ENCODE data around the gene MBD5.
"Not testable (repeated sequence)": the region's sequence is repeated elsewhere in the genome, so short reads cannot be mapped to it uniquely, and the experiment has no call there.

The MBD5 gene

DNA sequence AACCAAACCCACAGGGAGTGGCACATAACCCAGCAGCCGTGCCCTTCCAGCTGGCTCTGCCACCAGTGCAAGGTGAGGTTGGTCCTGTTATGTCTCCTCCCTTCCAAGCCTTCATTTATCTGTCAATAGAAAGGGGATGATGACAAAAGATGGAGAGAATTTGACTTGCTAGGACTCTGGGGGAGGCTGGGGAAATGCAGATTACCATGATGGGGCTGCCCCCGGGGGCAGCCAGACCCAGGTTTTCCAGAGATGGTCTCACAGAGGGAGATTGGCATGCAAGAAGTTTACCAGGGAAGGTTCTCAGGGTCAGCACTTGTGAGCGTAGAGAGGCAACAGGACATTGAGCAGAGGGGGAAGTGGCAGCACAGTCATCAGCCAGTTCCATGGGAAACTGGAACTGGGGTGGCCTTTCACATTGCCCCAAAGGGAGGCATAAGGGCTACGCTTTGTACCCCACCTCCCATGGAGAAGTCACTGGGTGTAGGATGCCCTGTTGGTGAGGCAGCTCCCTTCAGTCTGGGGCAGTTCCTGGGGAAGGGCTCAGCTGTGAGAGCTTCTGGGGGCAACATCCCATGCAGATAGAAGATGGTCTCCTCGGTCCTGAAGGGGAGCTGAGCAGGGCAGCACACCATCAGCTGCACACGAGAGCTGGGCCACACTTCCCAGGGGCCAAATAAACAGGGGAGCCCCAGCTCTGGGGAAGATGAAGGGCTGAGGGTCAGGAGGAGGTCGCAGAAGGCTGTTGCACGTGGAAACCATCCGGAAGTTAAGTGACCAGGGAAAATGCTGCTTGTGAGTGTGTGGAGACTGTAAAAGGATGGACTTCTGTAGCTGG is 505.8 kb downstream of the MBD5 start:
- no peak for DNase-seq

DNA sequence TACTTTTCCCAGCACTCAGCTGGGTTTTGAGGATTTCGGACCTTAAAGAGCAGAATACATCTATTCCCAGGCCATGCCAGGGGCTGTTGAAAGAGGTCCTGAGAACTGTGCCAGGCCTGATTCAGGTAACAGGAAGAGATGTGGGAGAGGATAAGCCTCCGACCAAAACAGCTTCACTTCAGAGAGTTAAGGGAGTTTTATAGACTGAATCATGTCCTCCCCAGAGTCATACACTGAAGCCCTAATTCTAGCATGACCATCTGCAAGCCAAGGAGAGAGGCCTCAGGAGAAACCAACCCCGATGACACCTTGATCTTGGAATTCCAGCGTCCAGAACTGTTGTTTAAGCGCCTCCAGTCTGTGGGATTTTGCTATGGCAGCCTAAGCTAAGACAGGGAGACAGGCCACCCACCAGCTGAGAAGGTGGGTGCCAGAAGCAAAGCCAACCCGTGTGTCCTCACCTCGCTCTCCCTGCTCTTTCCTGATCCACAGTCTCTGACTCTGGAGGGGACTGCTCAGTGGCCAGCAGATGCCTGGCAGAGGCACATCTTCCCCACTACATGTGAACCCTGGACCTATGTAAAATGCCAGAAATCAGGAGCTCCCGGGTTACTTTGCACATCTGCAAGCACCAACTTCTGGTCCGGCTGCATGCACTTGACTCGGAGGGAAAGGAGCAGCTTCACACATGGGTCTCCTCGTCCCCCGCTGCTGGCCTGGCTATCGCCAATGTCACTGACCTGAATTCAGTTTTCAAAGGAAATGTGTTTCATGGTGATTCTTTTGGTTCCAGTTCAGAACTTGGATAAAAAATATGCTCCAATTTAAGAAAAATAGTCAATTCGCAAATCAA is 506.8 kb downstream of the MBD5 start:
- no peak for DNase-seq

DNA sequence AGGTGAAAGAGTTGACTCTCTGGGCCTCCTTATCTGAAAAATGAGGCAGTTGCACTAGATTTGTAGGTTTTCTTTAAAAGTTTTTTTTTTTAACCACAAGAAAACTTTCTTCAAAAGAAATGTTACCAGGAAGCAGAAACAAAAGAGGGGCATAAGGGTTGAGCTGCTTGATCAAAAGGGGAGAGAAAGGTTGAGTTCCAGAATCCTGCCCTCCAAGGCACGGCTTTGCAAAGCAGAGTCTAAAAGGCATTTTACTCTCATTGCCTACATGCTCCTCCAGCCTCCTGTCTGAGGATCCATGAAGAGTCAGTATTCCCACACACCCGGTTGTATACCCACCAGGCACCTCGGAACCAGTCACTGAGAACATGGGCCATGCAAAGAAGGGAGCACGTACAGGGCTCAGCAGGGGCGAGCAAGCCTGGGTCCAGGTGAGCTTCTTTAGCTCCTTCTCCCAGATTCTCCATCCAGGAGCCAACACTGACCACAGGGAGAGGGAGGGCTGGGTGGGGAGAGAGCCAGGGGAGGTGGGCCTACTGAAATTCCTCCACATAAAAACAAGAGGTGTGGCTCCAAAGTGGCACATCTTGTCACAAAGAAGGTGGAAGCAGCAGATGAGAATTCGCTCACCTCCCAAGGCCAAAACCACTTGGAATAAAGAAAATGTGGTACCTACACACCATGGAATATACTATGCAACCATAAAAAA is 507.6 kb downstream of the MBD5 start:
- peak; percentile 23 for DNase-seq

DNA sequence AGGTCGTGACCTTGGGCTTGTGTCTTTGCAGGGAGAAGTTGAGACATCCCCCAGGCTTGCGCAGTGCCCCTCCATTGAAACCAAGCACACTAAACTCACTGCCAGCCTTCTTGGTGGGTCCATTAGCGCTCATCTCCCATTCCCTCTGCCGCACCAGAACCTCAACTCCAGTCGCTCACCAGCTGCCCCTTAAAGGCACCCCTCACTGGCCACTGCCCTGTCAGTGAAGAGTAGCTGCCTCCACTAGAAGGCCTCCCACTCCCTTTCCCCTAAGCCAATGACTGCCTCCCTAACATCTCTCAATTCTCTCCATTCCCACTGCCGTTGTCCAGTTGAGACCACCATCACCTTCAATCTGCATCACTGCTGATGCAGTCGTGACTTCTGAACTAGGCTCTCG is 508.9 kb downstream of the MBD5 start:
- DNase-seq = no peak

DNA sequence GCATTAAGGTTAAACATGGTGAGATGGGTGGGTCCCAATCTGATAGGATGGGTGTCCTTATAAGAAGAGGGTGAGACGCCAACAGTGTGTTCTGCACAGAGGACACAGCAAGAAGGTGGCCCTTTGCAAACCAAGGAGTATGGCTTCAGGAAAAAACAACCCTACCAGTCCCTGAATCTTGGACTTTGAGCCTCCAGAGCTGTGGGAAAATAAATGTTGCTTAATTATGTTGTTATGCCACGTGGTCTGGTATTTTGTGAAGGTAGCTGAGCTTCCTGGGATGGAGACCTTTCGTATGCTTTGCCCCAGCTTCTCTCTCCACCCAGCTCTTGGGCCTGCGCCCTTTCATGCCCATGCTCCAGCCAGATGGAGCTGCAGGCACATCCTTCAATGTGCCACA is 509.5 kb downstream of the MBD5 start:
- no peak for DNase-seq

DNA sequence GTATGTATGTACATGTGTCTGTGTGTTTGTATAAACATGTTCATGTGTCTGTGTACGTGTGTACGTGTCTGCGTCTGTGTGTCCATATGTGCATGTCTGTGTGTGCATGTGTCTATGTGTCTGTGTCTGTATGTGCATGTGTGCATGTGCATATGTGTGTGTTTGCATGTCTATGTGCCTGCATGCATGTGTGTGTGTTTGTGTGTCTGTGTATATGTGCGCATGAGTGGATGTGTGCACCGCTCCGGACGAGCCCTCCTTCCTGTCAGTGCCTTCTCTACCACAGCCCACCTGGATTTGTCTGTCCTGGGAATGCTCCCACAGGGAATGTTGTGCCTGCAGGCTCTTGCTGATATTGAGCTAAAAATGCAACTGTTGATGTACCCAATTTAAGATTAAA is 510.3 kb downstream of the MBD5 start:
- no peak for DNase-seq

DNA sequence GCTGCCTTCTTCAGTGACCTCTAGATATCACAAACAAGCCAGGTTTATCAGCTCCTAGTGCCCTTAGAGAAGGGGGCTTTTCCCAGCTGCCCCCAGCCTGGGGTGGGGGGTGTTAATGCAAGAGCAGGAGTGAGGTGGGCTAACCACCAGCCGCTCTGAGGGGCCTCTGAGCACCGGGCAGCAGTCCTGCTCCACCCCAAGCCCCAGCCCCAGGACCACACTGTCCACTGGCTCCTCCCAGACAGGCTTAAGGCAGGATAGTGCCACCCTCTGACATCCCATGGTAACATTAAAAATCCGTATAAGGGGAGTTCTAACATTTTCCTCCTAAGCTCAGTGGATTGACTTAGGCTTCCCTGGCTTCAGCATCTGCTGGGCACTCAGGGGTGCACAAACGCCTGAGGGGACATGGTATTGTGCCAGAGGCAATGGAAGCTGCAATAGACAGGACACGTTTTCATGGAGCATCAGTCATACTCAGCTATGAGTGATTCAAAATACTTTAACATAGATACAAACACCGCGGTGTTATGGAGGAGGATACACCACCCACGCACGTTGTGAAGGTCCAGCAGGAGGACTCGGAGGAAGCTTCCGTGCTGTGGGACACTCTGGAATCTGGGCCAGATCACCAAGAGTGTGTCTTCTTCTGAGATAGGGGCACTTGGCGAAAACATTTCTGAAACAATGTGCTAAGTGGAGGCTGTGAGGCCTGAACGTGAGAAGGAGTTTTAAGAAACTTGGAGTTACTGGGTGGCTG is 511.0 kb downstream of the MBD5 start:
- DNase-seq = no peak

DNA sequence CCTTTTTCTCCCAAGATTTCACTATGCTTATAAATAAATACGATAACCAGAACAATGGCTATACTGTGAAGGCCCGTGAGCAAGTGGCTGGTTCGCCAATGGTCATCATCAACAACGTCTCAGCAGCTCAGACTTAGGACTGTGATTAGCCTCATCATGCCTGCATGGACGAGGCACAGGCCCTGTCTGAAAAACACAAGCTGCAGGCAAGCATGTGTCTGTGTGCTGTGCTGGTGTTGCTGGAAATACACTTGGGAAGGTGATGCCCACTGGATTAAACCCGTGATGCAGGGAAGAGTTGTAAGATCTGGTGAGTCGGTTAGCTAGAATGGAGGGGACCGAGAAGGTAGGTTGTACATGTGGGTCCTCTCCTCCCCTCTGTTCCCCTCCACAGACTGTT is 512.1 kb downstream of the MBD5 start:
- DNase-seq = no peak

DNA sequence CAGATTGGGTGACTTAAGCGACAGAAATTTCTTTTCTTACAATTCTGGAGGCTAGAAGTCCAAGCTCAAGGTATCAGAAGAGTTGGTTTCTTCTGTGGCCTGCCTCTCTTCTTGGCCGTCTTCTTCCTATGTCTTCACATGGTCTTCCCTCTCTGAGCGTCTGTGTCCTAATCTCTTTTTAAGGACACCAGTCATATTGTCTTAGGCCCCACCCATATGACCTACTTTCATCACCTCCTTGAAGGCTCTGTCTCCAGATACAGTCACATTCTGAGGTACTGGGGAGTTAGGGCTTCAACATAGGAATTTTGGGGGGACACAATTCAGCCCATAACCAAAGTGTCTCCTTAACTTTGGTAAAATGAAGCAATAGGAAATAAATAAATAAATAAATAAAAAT is 512.8 kb downstream of the MBD5 start:
- no peak for DNase-seq

DNA sequence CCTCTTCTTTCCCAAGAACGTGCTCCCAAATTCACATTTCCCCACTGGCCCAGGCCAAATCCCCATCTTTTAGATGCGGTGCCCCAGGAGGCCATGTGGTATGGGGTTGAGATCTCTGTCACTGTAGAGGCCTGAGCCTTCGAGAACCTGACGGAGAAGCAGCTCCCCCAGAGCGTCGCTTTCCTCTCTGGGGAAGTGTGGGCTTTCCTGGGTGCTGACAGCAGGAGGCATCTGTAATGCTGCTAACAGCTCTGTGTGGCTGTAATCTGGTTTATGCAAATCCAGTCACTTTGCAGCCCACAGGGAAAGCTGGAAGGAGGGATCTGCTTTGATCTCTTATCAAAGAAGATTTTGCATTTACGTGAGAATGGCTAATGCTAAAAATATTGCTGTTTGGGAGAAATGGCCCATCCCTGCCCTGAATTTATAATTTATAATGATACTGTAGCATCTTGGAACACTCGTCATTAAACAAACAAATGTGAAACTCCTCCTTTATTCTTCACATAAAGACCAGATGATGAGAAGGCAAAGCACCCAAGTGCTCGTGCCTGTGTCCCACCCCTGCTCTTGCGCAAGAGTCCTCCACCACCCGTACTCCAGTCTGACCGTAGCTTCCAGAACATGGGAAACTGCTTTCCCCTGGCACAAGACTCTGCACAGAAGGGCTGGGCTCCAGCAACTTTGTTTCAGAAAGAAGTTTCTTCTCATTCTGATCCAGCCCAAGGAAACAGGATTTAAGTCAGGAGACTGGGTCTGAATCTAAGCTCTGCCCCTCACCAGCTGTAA is 513.7 kb downstream of the MBD5 start:
- no peak for DNase-seq

DNA sequence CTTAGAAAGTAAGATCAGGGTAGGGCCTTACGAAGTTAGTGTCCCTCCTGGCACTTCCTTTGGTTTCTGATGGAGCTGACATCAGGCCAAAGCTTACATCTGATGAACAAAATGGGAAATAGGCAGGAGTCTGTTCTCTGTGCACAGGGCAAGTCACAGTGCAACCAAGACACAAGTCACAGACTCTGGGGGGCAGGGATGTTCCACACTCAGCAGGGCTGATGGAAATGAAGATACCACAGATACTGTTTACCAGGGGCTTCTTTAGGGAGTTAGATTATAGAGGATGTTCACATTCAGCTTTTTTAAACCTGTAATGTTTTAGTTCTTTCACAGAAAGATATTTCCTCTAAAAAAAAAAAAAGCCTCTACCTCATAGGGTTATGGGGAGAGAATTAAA is 517.5 kb downstream of the MBD5 start:
- DNase-seq = no peak

DNA sequence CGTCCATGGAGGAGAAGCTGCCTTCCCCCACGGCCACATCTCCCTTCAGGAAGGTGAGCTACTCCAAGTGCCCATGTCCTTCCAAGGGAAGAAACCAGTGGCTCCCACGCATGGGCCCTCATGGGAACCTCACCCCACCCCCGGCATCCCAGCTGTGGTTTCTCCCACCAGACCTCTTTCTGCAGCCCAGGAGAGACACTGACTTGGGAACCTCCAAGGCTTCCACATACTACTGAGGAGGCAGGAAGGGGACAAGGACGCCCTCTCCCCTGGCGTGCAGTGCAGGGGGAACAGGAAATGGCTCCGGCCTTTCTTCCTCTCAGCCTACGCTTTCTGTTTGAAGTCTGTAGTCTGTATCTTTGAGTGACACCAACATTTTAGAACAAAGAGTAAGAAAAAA is 519.1 kb downstream of the MBD5 start:
- no peak for DNase-seq

DNA sequence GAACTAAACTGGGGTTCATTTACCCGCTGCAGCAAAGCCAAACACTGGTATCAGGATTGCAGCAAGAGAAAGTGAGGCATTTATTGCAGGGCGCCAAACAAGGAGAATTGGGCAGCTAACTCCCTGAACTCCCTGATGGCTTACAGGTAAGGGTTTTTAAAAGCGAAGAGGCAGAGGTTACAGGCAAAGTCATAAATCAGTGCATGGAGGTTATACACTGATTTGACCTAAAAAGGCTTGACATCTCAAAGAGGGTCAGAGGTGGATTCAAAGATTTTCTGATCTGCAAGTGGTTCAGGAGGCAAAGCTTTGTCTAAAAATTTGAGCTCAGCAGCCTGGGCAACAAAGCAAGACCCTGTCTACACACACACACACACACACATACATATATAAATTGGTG is 520.9 kb downstream of the MBD5 start:
- no peak for DNase-seq

DNA sequence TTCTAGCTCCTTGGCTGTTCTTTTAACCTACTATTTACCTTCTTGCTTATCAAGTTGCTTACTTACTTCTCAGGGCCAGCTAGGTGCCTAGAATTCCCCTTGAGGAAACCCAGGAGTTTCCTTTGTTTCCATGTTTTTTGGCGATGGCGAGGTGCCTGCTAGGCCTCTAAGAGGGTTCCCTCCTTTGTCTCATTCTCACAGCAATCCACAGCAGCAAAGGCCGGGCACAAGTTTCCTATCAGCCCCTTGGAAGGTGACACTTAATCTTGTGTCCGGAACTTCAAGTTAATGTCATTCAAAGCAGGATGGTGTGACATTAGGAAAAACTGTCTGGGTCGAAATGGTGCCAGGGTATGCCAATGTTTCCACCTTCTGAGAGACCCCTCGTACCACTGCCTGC is 521.7 kb downstream of the MBD5 start:
- no peak for DNase-seq

DNA sequence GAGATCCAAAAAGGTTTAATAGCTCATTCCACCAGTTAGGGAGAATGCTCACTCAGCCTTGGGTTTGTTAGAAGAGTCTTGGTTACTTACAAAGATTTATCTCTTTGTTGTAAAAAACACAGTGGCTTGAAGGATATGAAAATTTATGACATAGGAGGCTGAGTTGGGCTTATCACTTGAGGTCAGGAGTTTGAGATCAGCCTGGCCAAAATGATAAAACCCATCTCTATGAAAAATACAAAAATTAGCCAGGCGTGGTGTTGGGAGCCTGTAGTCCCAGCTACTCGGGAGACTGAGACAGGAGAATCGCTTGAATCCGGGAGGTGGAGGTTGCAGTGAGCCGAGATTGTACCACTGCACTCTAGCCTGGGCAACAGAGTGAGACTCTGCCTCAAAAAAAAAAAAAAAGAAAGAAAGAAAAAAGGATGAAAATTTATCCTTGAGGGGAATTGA is 522.2 kb downstream of the MBD5 start:
- DNase-seq = not testable (repeated sequence)

DNA sequence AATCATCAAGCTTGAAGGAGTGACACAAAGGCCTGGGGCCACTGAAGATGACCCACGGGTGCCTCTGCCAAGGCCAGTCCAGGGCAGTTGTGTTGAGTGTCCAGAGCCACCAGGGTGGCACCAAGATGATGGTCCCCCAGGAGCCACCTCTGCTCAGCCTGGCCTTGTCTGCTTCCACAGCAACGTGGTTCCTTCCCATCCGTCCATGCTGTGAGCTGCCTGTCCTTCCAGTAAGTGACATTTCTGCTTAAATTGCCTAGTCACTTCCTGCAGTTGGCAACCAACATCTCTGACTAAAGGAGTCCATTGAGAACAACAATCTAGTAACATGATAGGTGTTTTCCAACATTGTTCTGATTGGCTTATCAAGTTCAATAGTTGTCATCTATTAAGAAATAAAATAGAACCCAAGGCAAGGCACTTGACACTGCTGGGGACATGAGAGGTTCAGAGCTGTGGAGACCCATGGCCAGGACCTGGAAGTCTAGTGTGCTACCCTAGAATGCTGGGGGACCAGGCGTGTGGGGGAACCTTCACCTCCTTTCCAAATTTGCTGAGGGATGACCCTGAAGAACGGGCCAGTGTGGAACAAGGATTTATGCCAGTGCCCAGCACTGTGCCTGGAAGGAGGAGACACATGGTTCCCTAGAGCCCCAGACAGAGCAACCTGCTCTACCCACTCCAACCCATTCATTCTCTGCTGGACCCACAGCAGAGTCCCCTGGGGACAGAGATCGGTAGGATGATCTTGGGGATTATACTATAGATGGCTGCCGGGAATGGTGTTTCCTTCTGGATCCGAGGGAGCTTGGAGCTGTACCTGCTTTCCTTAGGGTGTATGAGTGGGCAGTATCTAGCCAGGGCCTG is 524.7 kb downstream of the MBD5 start:
- no peak for DNase-seq

DNA sequence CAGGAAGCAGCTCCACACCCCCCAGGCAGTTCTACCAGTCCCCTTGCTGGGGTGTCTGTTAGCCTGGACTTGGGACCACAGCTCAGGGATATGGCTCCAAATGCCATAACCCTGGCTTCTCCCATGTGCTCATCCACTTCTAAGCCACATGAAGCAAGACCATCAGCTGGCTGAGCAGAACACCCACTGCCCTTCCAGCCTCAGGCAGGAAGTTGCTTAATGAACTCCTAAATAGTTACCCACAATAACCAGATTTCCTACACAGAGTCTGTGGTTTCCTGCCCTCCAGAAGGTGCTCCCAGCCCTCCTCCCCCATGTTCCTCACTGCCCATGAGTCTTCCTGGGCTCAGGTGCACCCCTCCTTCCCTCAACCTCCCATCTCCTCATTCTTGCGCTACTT is 525.4 kb downstream of the MBD5 start:
- DNase-seq = no peak

DNA sequence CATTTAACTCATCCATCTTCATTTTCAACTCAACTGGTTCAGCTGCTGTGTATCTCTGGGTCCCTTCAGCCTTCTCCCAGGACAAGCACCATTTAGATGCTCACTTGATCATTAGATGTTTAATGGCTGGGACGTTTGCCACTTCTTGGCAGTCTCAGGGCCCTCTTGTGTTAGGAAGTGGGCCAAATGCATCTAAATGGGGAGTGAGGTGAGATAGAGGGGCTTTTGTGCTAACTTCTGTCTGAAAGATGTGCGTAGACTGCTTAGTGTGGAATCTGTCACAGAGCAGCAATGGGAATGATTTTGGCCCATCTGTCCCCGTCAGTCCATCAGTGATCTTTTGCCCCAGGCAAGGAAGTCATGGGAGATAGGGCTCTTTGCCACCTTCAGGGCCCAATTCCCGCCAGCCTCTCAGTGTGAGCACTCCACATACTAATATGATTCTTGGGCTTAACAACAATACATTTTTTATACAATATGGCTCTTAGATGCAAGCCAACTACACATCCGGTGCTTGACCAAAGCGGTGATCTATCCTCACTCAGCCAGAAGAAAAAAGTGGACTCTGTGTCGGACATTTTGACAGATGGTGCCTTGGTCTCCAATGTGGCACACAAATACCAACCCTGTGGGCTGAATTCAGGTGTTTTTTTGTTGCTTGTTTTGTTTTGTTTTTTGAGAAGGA is 528.0 kb downstream of the MBD5 start:
- DNase-seq = no peak

DNA sequence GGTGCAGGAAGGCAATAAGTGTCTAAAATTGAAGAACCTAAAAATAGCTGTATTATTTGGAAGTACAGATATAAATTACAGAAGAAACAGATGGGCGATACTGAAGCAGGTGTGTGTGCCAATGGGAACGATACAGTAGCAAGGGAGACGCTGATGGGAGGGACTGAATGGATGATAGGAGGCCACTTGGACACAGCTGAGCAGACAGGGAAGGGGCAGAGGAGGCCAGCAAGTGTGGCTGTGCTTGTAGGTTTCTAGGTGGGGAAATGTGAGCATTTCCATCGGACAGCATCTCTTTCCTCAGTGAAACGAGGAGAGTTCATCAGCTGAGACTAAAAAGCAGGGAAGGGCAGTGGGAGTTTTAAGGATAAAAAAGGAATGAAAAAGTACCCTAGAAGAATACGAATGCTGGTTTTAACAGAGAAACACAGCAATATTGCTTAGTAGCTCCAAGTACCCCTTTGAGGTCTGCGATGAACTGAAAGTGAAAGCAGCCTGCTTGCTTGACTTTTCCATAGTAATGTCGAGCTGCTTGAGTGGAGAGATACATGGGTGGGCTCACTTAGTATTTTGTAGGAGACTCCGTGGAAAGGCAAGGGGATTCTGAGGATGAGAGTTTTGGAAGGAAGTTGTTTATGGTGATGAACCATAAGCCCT is 531.9 kb downstream of the MBD5 start:
- peak; percentile 55 for DNase-seq

Measured in CD4-positive, alpha-beta T cell treated with Interleukin-12 subunit alpha and Interleukin-12 subunit beta, for 1 hour (primary cell).